Spleen (tissue), 11 donors: Measurements from ENCODE around the gene CREBRF. TPM values are rescaled to one million over a fixed set of nuclear protein-coding genes. Genes with fewer than 3 reads are reported as not detected.

Experiments used
- DNase-seq: peaks from one replicate; pipeline ENCODE4 v3.0.0-alpha.2; 2020
- H3K27ac ChIP-seq, 8 donors: fragments of 200-600 bp; sonication (generic) in 7 of 8; 1 replicate in 4 of 8; 2 replicates in 4 of 8; pipeline versions ENCODE4 v1.5.0 to v1.8.0; 2016 to 2021; ENCODE audit warnings: inconsistent platforms in 4 of 8, mild to moderate bottlenecking in 4 of 8, moderate library complexity in 1 of 8
- H3K27me3 ChIP-seq, 7 donors: fragments of 200-600 bp; sonication (generic) in 6 of 7; replicated peaks in 1 of 7; 1 replicate in 4 of 7; 2 replicates in 3 of 7; pipeline versions ENCODE4 v1.5.0 to v1.8.0; 2016 to 2021; ENCODE audit warnings: inconsistent platforms in 3 of 7, mild to moderate bottlenecking in 1 of 7
- H3K36me3 ChIP-seq, 6 donors: fragments of 200-600 bp; sonication (generic) in 5 of 6; 1 replicate in 4 of 6; 2 replicates in 2 of 6; pipeline versions ENCODE4 v1.5.0 to v1.8.0; 2016 to 2021; ENCODE audit warnings: inconsistent platforms in 2 of 6
- H3K4me1 ChIP-seq, 6 donors: fragments of 200-600 bp; sonication (generic) in 5 of 6; 1 replicate in 3 of 6; 2 replicates in 3 of 6; pipeline versions ENCODE4 v1.5.0 to v1.8.0; 2016 to 2021; ENCODE audit warnings: inconsistent platforms in 3 of 6
- H3K4me3 ChIP-seq, 8 donors: fragments of 200-600 bp; sonication (generic) in 7 of 8; 1 replicate in 4 of 8; 2 replicates in 4 of 8; pipeline versions ENCODE4 v1.5.0 to v1.8.0; 2016 to 2021; ENCODE audit warnings: inconsistent platforms in 4 of 8, mild to moderate bottlenecking in 4 of 8, moderate library complexity in 2 of 8
- H3K9me3 ChIP-seq, 8 donors: fragments of 200-600 bp; sonication (generic) in 7 of 8; 1 replicate in 4 of 8; 2 replicates in 4 of 8; pipeline versions ENCODE4 v1.5.0 to v1.8.0; 2016 to 2021; ENCODE audit warnings: inconsistent platforms in 4 of 8
- CTCF ChIP-seq, 11 experiments: fragments of 200-600 bp in 7 of 11; fragments of 450-650 bp in 4 of 11; sonication (generic) in 4 of 11; IDR thresholded peaks in 8 of 11; conservative IDR thresholded peaks in 3 of 11; 1 replicate in 7 of 11; 2 replicates in 4 of 11; pipeline versions ENCODE4 v1.4.0 to v1.8.0; 2016 to 2021; ENCODE audit warnings: antibody characterized with exemption in 11 of 11, inconsistent platforms in 4 of 11, mild to moderate bottlenecking in 1 of 11
- POLR2A ChIP-seq, 3 donors: fragments of 450-650 bp; IDR thresholded peaks; one replicate each; pipeline ENCODE4 v1.5.1; 2017; ENCODE audit warnings: antibody characterized with exemption in 3 of 3, mild to moderate bottlenecking in 1 of 3
- POLR2AphosphoS5 ChIP-seq, 3 donors: sonication (generic); formaldehyde crosslinking; IDR thresholded peaks; one replicate each; pipeline ENCODE4 v1.5.1; 2017; ENCODE audit warnings: antibody characterized with exemption in 3 of 3
- WGBS, 5 donors: extraction: QIAGEN DNeasy Blood & Tissue Kit in 3 of 5; methylation state at CpG; one replicate each; pipeline versions ENCODE4 v1.1.5 to v1.1.7; 2013 to 2018; 5-methylcytosine and 5-hydroxymethylcytosine counted together
- intact Hi-C: fragments of 100-400 bp; cut with DNase I; formaldehyde crosslinking; loops from one replicate; pipeline ENCODE4 v1.15.0; 2023; ENCODE audit warnings: low total_unique reads
- polyA plus RNA-seq, 3 donors: library from polyadenylated mRNA; stranded (reverse); fragments of 200-250 nt; gene quantifications; one replicate each; pipeline ENCODE4 v1.2.1, GENCODE V29; 2013
- total RNA-seq, 7 donors: library from RNA; depleted of rRNA in 3 of 7; stranded (reverse); fragments of >200 nt in 3 of 7; fragmentation: NEBNext Ultra II Directional in 4 of 7; extraction: Animal tissue kit (Norgen Biotek cat#: 25700) in 4 of 7; gene quantifications; one replicate each; pipeline versions ENCODE4 v1.1.0 to v1.2.1, GENCODE V29; 2016 to 2021
- donor health status: healthy with polysubstance abuse.
- donor health status: DM: no; HTN: no; CAD: no; lungs with moderate emphysema.
- donor health status: DM: no; HTN: no; CAD: no.
- donor health status: Bipolar disorder and iron deficiency.
- donor health status: healthy.
- donor health status: DM: no; HTN: no; CAD: no.
- donor health status: DM: yes; HTN: yes; CAD: no.

Gene CREBRF
- total and polyA plus RNA-seq, 10 donors, result 7.2 to 85.9 (median 56.2) TPM

- H3K4me3 ChIP-seq, result no peak overlapping the region
- intact Hi-C loops, result no loop called here
- no peak overlapping the region for H3K27ac ChIP-seq
- H3K9me3 ChIP-seq, result peaks cover 0 to 16% (median 14%) of the 10 kb centered on the region in 8 donors
- TF ChIP-seq POLR2AphosphoS5 (IDR thresholded peaks at IDR 0.05) (no peak), POLR2A (IDR thresholded peaks at IDR 0.05) (no peak), CTCF (IDR thresholded peaks at IDR 0.05 in 8 of 11, conservative IDR thresholded peaks at IDR 0.05 in 3 of 11) (no peak)
- H3K27me3 ChIP-seq, result no peaks in the 10 kb centered on the region
- peaks cover 2 to 26% (median 10%) of the 10 kb centered on the region in 6 donors for H3K36me3 ChIP-seq
- peaks cover 0 to 68% (median 28%) of the 10 kb centered on the region in 6 donors for H3K4me1 ChIP-seq
- no peak for DNase-seq
These were observed 42.6 kb downstream of the CREBRF start for GRCh38 chr5:173098787-173099186.

DNA sequence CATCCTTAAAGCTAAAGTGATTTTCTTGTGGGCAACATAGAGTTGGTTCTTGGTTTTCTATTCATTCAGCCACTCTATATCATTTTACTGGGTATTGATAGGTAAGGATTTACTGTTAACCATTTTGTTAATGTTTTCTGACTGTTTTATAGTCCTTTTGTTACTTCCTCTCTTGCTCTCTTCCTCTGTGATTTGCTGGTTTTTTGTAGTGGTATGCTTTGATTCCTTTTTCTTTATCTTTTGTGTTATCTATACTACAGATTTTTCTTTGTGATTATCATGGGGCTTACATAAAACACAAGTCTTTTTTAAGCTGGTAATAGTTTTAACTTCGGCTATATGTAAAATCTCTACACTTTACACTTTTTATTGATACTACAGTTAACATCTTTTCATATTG, 43.3 kb downstream of the CREBRF start:
- Histone ChIP-seq H3K9me3 (peaks cover 0 to 16% (median 14%) of the 10 kb centered on the region in 8 donors), H3K4me3 (no peak overlapping the region), H3K27me3 (no peaks in the 10 kb centered on the region), H3K4me1 (peaks cover 0 to 61% (median 28%) of the 10 kb centered on the region in 6 donors), H3K36me3 (peaks cover 2 to 26% (median 10%) of the 10 kb centered on the region in 6 donors), H3K27ac (peak overlapping the region in 1 of 8 donors; percentile 4)
- DNase-seq, result no peak
- TF ChIP-seq POLR2A (IDR thresholded peaks at IDR 0.05), result no peak
- no peak for TF ChIP-seq POLR2AphosphoS5 (IDR thresholded peaks at IDR 0.05)
- no peak for TF ChIP-seq CTCF (IDR thresholded peaks at IDR 0.05 in 8 of 11, conservative IDR thresholded peaks at IDR 0.05 in 3 of 11)
- WGBS, 5 donors, result 81 to 98% (median 91%) methylated on average over 1 of the region's 1 CpG
- intact Hi-C loops, result no loop called here

- TF ChIP-seq POLR2A (IDR thresholded peaks at IDR 0.05), result no peak
- TF ChIP-seq CTCF (IDR thresholded peaks at IDR 0.05 in 8 of 11, conservative IDR thresholded peaks at IDR 0.05 in 3 of 11), result no peak
- TF ChIP-seq POLR2AphosphoS5 (IDR thresholded peaks at IDR 0.05), result no peak
- H3K27ac ChIP-seq, result no peak overlapping the region
- peaks cover 0 to 16% (median 14%) of the 10 kb centered on the region in 8 donors for H3K9me3 ChIP-seq
- H3K36me3 ChIP-seq, result peaks cover 2 to 34% (median 10%) of the 10 kb centered on the region in 6 donors
- no peak for DNase-seq
- intact Hi-C loops, result no loop called here
- H3K27me3 ChIP-seq, result no peaks in the 10 kb centered on the region
- H3K4me3 ChIP-seq, result no peak overlapping the region
- WGBS, 5 donors, result 94 to 100% (median 100%) methylated on average over 2 of the region's 2 CpGs
- peaks cover 0 to 49% (median 28%) of the 10 kb centered on the region in 6 donors for H3K4me1 ChIP-seq
These were observed 45.1 kb downstream of the CREBRF start for GRCh38 chr5:173101245-173101644.

DNA sequence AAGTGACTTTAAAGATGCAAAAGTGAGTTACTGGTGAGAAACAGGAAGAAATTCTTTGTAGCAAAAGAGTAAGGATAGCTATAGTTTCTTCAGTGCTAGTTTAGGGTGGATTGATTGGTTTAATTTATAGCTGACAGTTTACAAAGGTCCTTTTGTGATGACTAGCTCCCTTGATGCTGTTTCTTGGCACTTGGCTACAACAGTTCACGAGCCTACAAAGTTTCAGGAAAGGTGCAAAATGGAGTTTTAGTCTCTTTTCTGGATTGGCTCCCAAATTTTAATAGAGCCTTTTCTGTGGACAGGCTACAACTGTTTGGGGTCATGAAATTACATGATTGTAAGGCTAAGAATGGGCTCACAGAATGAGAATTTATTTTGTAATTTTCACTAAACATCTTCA, 47.3 kb downstream of the CREBRF start:
- H3K4me1 ChIP-seq, result peaks cover 0 to 29% (median 12%) of the 10 kb centered on the region in 6 donors
- TF ChIP-seq POLR2A (IDR thresholded peaks at IDR 0.05), result no peak
- TF ChIP-seq POLR2AphosphoS5 (IDR thresholded peaks at IDR 0.05), result no peak
- no peak for TF ChIP-seq CTCF (IDR thresholded peaks at IDR 0.05 in 8 of 11, conservative IDR thresholded peaks at IDR 0.05 in 3 of 11)
- WGBS, 5 donors, result 69 to 93% (median 85%) methylated on average over 1 of the region's 1 CpG
- H3K9me3 ChIP-seq, result peaks cover 0 to 16% (median 14%) of the 10 kb centered on the region in 8 donors
- DNase-seq, result no peak
- peaks cover 2 to 52% (median 10%) of the 10 kb centered on the region in 6 donors for H3K36me3 ChIP-seq
- no peak overlapping the region for H3K27ac ChIP-seq
- intact Hi-C loops, result no loop called here
- H3K27me3 ChIP-seq, result no peaks in the 10 kb centered on the region
- H3K4me3 ChIP-seq, result no peak overlapping the region
